GM21447 (cell line): ENCODE results near the gene KRTAP17-1.

Experiments used
- ATAC-seq: cut with Tn5 transposase; IDR thresholded peaks from one replicate; pipeline ENCODE4 v1.9.1; 2021; ENCODE audit not compliant: unreplicated experiment

Gene KRTAP17-1

DNA sequence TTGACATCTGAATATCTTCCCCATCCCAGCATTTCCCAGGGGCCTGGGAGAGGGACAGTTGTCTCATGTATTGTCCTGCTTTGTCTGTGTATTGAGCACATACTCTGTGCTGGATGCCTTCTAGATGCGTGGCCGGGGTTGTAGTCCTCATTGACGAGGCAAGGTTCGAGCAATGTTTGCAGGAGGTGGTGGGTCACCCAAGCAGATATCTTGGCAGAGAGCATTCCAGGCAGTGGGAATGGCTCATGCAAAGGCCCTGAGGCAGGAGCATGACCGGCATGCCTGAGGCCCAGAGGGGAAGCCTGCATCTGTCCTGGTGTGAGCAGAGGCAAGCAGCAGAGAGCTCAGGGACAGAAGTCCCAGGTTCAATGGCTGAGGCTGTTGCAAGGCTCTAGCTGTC, 17.6 kb upstream of the KRTAP17-1 start:
- no peak for ATAC-seq

DNA sequence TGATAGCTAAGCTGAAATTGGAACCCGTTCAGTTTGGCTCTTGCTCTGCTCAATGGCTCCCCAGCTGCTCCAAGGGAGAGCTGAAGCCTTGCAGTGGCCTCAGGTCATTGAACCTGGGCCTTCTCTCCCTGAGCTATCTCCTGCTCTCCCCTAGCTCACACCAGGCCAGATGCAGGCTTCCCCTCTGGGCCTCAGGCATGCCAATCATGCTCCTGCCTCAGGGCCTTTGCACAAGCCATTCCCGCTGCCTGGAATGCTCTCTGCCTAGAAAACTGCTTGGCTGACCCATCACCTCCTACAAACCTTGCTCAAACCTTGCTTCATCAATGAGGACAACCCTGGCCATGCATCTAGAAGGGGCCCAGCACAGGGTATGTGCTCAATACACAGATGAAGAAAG, 16.7 kb upstream of the KRTAP17-1 start:
- no peak for ATAC-seq

DNA sequence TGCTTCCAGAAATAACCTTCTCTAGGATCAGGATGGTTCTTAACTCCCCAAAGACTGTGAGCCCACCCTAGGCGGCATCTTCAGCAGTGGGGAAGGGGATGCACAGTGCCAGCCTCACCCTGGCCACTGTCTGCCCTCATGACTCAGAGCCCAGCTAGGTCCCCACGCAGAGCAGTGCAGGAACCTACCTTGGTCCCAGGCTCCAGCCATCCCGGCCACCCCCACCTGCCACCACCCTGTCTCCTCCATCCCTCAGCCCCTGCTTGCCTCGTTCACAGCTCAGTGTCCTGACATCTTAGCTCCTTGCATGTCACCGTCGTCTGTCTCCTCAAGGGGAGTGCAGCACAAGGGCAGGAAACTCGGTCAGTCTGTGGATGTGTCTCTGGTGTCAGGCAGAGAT, 16.1 kb upstream of the KRTAP17-1 start:
- ATAC-seq, result no peak

DNA sequence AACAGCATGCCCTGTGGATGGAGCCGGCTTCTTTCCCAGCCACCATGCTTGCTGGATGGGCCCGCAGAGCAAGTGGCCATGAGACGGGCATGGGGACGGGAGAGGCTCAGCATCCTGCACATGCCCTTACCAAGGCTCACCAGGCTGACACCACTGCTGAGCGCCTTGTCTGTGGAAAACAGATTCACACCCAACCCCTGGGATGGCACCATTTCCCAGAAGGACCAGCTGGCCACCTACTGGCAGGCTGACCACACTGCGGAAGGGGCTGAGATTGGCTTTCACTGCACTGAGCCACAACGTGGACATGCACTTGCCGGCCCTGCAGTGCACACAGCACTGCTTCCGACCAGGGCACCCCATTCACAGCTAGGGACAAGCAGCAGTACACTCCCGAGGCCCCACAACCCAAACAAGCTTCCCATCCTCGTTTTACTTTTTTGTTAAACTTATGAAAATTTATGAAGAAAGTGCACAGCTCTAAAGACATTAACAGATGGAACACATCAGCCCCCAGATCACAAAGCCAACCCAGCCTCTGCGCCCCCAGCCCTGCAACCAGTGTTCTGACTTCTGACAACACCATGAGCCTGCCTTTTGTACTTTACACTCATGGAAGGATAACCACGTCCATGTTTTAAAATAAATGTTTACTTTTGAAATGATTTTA, 13.9 kb upstream of the KRTAP17-1 start:
- no peak for ATAC-seq

DNA sequence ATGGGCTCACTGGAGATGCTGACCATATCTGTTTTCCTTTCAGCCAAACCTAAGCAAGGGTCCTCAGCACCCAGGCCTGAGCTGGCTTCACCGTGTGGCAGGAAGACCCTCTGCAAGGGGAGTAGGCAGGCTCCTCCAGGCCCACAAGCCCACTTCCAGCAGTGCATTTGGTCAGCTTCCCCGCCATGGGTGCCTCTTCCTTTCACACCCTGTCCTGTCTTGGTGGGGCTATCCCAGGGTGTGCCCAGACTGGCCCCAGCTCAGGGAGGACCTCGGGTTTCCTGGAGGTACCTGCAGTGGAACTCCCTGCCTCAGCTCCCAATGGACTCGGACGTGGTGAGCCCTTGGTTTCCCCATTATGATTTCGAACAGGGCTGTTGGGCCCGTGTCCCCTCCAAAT, 12.7 kb upstream of the KRTAP17-1 start:
- no peak for ATAC-seq

- ATAC-seq, result no peak
These were observed 12.1 kb upstream of the KRTAP17-1 start for GRCh38 chr17:41327411-41328120.

- no peak for ATAC-seq
These were observed 10.9 kb upstream of the KRTAP17-1 start for GRCh38 chr17:41326173-41327145.

GRCh38 chr17:41325611-41326010, 10.1 kb upstream of the KRTAP17-1 start:
- no peak for ATAC-seq

DNA sequence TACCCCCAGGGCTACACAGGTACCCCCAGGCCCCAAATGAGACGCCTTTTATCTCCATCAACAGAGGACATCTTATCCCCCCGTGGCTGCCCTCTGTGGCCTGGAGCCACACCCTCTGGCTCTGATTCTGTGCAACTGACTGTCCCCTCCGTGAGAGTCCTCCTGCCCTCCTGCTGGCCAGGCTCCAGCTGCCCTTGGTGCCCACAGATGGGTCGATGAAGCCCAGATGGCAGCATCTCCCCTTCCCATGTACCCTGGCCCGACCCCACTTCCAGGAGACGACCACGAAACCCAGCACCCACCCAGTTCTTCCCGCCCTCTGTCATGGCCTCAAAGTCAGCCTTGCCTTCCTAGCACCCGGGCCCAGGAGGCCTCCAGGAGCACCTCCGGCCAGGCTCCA, 9.6 kb upstream of the KRTAP17-1 start:
- no peak for ATAC-seq

DNA sequence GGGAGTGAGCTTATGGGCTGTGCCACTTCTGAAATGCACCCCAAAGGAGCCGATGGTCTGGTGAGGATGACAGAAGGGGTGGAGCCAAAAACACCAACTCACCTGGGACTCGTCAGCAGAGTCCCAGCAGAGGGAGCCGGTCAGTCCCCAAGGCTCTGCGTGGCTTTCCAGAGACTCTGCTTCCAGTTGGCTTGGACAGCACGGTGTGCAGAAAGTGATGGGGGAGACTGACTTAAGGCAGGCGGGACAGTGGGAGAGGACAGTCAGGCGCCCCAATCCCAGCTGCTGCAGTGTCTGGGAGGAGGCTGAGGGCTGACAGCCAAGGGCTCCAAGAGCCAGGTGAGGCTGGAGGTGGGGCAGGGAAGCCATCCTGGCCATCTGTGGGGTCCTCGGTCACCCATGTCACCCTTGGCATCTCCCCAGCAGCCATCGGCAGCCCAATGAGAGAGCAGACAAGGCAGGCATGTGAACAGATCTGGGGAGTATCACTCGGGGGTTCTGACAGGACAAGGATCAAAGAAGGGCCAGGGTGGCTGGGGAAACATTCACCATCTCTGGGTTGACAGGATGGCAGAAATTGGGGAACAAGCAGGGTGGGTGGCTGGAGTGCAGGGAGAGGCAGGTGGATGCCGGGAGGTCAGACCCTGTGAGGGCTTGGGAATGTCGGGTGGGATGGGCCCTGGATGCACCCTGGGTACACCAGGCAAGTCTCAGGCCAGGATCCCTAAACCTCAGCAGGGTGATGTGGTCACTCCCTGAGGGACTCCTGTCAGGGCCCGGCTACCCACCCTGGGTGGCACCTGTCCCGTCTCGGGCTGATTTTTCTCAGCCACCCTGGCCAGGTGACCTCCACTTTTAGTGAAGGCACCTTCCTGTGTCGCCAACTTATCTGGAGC, 8.9 kb upstream of the KRTAP17-1 start:
- no peak for ATAC-seq

DNA sequence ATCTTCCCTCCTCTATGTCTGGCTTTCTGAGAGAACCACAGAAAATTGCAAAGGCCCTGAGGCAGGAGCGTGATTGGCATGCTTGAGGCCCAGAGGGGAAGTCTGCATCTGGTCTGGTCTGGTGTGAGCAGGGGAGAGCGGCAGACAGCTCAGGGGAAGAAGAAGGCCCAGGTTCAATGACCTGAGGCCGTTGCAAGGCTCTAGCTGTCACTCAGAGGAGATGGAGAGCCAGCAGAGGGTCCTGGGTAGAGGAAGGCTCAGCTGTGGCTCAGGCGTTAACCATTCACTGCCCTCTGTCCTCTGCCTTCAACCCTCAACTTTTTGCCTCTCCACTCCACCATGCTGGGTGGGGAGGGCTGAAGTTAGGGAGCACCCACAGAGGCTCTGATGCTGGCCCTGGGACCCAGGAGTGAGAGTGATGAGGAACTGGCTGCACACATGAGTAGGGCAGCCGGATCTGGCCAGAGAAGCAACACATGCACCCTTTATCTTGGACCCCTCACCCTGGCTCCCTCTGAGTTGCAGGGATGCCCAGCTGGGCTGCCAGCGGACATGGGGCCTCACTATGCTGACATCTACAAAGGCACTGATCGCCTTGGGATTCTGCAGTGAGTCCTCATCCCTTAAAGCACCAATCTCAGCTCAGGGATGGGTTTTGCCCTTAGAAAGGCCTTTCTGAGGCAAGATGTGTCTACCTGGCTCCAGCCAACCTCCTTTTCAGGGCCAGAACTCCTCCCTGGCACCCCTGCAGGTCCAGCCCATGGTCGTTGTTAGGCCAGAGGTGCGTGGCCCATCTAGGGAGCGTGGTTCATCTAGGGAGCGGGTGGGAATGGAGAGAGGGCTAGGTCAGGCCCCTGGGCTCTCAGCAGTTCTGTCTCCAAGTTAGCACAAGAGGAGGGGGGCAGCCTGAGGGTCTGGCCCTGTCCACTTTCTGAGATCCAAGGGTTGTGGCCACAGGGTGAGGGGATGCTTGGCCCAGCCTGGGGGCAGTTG, 7.7 kb upstream of the KRTAP17-1 start:
- ATAC-seq, result no peak

DNA sequence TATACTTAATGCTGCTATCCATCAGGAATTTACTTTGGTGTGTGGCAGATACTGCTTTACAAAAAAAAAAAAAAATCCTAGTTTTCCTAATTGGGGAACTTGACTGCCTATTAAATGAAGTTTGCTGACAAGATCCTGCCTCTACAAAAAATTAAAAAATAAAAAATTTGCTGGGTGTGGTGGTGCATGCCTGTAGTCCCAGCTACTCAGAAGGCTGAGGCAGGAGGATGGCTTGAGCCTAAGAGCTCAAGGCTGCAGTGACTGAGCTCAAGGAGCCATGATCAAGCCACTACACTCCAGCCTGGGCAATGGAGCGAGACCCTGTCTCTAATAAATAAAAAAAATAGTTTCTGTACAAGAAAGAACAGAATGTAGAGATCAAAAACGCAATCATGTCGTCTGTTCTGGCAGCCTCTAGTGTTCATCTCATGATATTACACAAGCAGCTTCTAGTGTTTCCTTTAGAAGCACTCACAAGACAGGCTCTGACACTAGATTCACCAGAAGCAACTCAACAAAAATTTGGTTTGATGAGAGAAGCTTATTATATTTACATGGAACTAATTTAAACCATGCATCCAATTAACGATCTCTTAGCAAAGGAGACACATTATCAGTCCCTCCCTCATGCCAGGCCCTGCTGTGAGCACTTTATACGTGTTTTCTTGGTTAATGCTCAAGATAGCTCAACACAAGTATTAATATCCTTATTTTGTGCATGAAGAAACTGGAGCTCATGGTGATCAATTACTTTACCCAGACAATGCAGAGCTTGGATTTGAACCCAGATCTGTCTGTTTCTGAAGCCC, 6.8 kb upstream of the KRTAP17-1 start:
- ATAC-seq, result no peak

GRCh38 chr17:41318231-41318630, 2.7 kb upstream of the KRTAP17-1 start:
- ATAC-seq, result no peak

GRCh38 chr17:41315814-41316445, 420 bp upstream of the KRTAP17-1 start:
- ATAC-seq, result no peak

DNA sequence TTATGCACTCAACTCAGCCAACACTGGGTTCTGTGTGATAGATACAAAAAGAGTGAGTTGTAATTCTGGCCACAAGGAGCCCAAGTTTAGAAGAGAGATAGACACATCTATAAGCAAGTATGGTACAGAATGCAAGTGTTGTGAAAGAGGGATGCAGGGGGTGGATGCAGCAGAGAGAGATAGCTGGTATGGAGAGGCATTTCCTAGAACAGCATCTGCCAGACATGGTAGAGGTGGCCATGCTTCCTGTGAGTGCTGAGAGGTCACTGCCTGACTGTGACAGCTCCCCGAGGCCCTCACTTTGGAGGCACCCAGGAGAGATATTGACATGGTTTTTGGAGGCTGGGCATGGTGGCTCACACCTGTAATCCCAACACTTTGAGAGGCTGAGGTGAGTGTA, 4.4 kb downstream of the KRTAP17-1 start:
- no peak for ATAC-seq

GRCh38 chr17:41308918-41309359, 6.6 kb downstream of the KRTAP17-1 start, which contains the start of gene KRTAP16-1:
Gene KRTAP16-1 (minus strand): TSS chr17:41309309. CDS start chr17:41309253, 56 bp downstream.
- ATAC-seq, result peak; percentile 16

- ATAC-seq, result peak; percentile 60
These were observed 7.1 kb downstream of the KRTAP17-1 start for GRCh38 chr17:41308251-41308917.
